ENCODE data around the gene FAM228A.

The FAM228A gene

DNA sequence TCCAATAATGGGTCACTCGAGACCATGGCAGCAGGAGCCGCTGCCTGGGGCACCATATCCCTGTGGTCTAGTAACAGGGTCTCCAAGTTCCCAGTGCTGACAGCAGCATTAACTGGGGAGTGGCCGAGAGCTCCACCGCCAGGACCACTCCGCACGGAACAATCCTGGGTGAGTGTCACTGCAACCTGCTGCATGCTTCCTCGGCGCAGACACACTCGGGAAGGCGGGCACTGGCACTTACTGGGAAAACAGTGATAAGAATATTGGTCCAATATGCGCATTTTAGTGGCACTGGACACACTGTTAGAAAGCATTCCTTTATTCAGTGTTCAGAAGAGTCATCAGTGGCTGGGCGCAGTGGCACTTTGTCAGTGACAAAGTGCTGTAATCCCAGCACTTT, 29.7 kb downstream of the FAM228A start:
- in situ Hi-C loops (cut with HindIII; ENCODE audit: low pct_ligation_motif_present, low sequenced_read_pairs): no loop called here
- Histone ChIP-seq H3K4me3 (ENCODE audit: low read depth, low read length) (no peak overlapping the region), H3K36me3 (replicated peaks) (no peaks in the 10 kb centered on the region), H3K27ac (no peak overlapping the region), H3K27me3 (replicated peaks) (no peaks in the 10 kb centered on the region)
- TF ChIP-seq CTCF (IDR thresholded peaks at IDR 0.05; ENCODE audit: low read depth, low read length, missing control alignments): no peak
- no peak for DNase-seq

DNA sequence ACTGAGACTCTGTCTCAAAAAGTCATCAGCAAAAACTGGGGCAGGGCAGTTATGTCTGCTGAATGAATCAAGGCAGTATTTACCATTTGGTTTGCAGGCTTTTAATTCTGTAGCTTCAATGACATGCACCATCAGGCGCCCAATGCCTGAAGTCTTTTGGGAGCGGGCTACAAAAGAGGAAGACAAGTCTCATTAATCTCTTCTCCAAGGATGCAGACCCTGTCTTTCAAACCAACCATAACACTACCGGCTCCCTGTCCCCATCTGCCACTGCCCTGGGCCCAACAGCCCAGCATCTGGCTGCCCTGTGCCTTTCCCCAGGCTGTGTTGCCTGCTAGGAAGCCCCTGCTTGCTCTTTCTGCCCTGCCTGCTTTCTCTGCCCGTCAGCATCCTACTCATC, 30.3 kb downstream of the FAM228A start:
- Histone ChIP-seq H3K4me3 (ENCODE audit: low read depth, low read length) (no peak overlapping the region), H3K36me3 (replicated peaks) (no peaks in the 10 kb centered on the region), H3K27ac (no peak overlapping the region), H3K27me3 (replicated peaks) (no peaks in the 10 kb centered on the region)
- in situ Hi-C loops (cut with HindIII; ENCODE audit: low pct_ligation_motif_present, low sequenced_read_pairs): no loop called here
- TF ChIP-seq CTCF (IDR thresholded peaks at IDR 0.05; ENCODE audit: low read depth, low read length, missing control alignments): no peak
- no peak for DNase-seq

DNA sequence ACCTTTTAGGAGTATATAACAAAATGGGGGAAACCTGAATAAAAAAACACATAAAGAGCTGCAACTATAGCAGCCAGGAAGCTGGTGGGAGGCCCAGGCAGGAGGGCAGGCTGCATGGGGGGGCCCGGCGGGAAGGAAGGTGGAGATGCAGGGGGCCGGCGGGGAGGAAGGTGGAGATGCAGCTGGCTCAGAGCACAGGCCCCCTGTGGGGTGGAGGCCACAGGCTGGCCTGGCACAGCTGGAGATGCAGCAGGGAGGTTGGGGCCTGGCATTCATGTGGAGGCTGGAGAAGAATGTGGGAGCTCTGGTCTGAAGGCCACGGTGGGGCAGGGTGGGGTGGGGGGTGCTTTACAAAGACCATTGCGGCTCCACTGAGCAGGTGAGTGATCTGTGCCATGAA, 31.4 kb downstream of the FAM228A start:
- H3K4me3 ChIP-seq (ENCODE audit: low read depth, low read length): no peak overlapping the region
- in situ Hi-C loops (cut with HindIII; ENCODE audit: low pct_ligation_motif_present, low sequenced_read_pairs): no loop called here
- H3K27me3 ChIP-seq (replicated peaks): no peaks in the 10 kb centered on the region
- H3K27ac ChIP-seq: no peak overlapping the region
- no peak for TF ChIP-seq CTCF (IDR thresholded peaks at IDR 0.05; ENCODE audit: low read depth, low read length, missing control alignments)
- H3K36me3 ChIP-seq (replicated peaks): peaks cover 4% of the 10 kb centered on the region
- no peak for DNase-seq

- peaks cover 6% of the 10 kb centered on the region for H3K36me3 ChIP-seq (replicated peaks)
Observed at GRCh38 chr2:24206714-24207113, 31.9 kb downstream of the FAM228A start.

DNA sequence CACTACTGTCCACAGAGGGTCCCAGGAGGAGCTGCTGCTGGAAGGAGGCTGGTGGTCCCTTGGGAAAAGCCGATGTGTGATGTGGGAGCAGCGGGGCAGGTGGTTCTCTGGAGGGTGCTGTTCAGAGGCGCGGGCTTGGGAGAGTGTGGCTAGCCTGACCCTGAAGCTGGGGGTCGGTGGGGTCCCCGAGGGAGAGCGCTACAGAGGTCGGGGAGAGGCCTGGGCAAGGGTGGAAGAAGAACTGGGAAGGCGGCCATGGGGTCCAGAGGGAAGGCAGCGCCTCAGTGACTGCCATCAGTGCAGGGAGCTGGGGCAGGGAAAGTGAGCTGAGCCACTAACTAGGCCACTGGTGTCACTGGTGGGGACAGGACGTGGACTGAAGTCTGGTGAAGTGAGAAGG, 32.5 kb downstream of the FAM228A start:
- no peak overlapping the region for H3K4me3 ChIP-seq (ENCODE audit: low read depth, low read length)
- H3K36me3 ChIP-seq (replicated peaks): peaks cover 6% of the 10 kb centered on the region
- H3K27me3 ChIP-seq (replicated peaks): no peaks in the 10 kb centered on the region
- no peak overlapping the region for H3K27ac ChIP-seq
- TF ChIP-seq CTCF (IDR thresholded peaks at IDR 0.05; ENCODE audit: low read depth, low read length, missing control alignments): no peak
- in situ Hi-C loops (cut with HindIII; ENCODE audit: low pct_ligation_motif_present, low sequenced_read_pairs): no loop called here
- no peak for DNase-seq

More at GRCh38 chr2:24206714-24207113, 31.9 kb downstream of the FAM228A start:
- in situ Hi-C loops (cut with HindIII; ENCODE audit: low pct_ligation_motif_present, low sequenced_read_pairs): no loop called here
- TF ChIP-seq CTCF (IDR thresholded peaks at IDR 0.05; ENCODE audit: low read depth, low read length, missing control alignments): no peak
- no peaks in the 10 kb centered on the region for H3K27me3 ChIP-seq (replicated peaks)
- DNase-seq: no peak
- H3K27ac ChIP-seq: no peak overlapping the region
- no peak overlapping the region for H3K4me3 ChIP-seq (ENCODE audit: low read depth, low read length)

GRCh38 chr2:24208490-24208889, 33.6 kb downstream of the FAM228A start:
- H3K4me3 ChIP-seq (ENCODE audit: low read depth, low read length): no peak overlapping the region
- no peaks in the 10 kb centered on the region for H3K27me3 ChIP-seq (replicated peaks)
- TF ChIP-seq CTCF (IDR thresholded peaks at IDR 0.05; ENCODE audit: low read depth, low read length, missing control alignments): no peak
- in situ Hi-C loops (cut with HindIII; ENCODE audit: low pct_ligation_motif_present, low sequenced_read_pairs): no loop called here
- peaks cover 6% of the 10 kb centered on the region for H3K36me3 ChIP-seq (replicated peaks)
- DNase-seq: no peak
- H3K27ac ChIP-seq: no peak overlapping the region
